Measurements from ENCODE around the gene ZNHIT6. TPM values are rescaled to one million over a fixed set of nuclear protein-coding genes. Genes with fewer than 3 reads are reported as not detected.

The ZNHIT6 gene
- total and polyA plus RNA-seq, 12 donors = 4.5 to 21.1 (median 9.8) TPM

DNA sequence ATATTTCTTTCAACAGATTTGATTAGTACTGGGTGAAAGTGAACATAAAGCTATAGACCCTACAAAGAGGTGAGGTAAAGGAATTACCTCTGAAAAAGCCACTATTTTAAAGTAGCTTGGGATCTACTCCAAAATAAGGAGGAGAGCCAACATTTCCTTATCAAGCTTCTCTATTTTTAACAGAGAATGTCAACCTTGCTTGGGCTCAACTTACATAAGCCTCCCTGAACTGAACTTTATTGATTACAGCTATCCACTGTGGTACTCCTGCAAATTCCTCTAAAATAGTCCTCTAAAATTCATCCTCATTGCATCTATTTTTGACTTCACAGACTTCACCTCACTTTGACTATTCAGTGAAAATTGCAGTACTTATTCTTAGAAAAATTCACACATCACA lies 10.3 kb downstream of the ZNHIT6 start:
- no peak overlapping the region for H3K27ac ChIP-seq
- H3K4me1 ChIP-seq (replicated peaks in 1 of 2) = peaks cover 0 to 10% of the 10 kb centered on the region in 2 donors
- DNase-seq = no peak
- peaks cover 0 to 18% of the 10 kb centered on the region in 2 donors for H3K36me3 ChIP-seq (replicated peaks in 1 of 2)
- intact Hi-C loops (cut with DNase I) = no loop called here
- no peaks in the 10 kb centered on the region for H3K9me3 ChIP-seq (replicated peaks in 1 of 3)
- no peak for TF ChIP-seq POLR2A (IDR thresholded peaks at IDR 0.05)
- no peak overlapping the region for H3K4me3 ChIP-seq
- H3K27me3 ChIP-seq = no peaks in the 10 kb centered on the region

DNA sequence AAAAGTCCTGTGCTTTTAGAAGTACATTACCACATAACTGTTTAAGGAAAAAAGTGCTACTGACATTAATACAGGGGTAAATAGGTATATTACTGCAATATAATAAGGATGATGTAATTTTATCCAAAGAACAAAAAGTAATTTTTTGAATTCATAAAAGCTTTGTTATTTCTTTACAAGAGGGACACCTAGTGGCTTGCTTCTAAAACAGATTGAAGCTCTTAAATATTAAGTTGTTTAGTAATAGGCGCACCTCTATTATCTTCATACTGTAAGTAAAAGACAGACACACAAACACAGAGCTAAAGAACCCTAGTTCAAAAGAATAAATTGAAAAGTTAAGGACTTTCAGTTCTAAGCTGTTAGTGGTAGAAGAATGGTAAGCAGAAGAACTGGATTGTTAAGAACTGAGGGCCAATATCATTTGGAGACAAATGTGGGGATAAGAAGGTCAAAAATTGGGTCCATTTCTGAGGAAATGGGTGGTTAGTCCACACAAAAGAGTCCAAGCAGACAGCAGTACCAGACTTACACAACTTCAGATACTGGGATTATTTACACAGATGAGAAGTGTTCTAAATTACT lies 15.4 kb downstream of the ZNHIT6 start:
- intact Hi-C loops (cut with DNase I) = loop anchor here (5.0 kb wide), 1 partner anchor 386 kb away; no protein-coding TSS in a partner anchor
- WGBS, 4 donors = 37 to 60% (median 50%) methylated on average over 1 of the region's 1 CpG

DNA sequence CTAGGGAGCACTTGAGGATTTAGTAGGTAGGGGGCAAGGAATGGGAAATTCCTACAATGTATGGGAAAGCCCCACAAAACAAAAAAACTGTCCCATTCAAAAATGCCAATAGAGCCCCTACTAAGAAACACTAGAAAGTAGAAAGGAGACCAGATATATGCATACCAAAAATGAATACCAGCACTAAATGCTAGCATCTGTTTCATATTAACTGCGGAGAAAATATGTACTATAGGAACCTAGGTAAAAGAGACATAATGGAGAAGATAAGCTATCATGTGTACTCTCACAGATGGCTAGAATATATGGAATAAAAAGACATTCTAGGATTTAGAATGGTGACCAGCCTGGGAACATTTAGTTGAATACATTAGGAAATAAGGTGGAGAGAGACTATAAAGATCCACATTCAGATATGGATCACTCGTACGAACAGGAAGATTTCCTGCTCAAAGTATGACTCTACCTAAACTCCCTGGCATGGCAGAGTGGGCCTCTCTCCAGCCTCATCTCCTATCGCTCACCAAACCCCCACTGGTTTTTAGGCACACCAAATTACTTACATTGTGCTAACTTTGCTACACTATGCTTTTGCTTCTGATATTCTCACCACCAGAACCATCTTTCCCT lies 18.3 kb downstream of the ZNHIT6 start:
- H3K27ac ChIP-seq = no peak overlapping the region
- H3K4me3 ChIP-seq = no peak overlapping the region
- H3K36me3 ChIP-seq (replicated peaks in 1 of 2) = no peaks in the 10 kb centered on the region
- no peaks in the 10 kb centered on the region for H3K9me3 ChIP-seq (replicated peaks in 1 of 3)
- intact Hi-C loops (cut with DNase I) = loop anchor here (5.0 kb wide), 1 partner anchor 383 kb away; no protein-coding TSS in a partner anchor
- no peak for DNase-seq
- TF ChIP-seq POLR2A (IDR thresholded peaks at IDR 0.05) = no peak
- TF ChIP-seq, protein P1, sequence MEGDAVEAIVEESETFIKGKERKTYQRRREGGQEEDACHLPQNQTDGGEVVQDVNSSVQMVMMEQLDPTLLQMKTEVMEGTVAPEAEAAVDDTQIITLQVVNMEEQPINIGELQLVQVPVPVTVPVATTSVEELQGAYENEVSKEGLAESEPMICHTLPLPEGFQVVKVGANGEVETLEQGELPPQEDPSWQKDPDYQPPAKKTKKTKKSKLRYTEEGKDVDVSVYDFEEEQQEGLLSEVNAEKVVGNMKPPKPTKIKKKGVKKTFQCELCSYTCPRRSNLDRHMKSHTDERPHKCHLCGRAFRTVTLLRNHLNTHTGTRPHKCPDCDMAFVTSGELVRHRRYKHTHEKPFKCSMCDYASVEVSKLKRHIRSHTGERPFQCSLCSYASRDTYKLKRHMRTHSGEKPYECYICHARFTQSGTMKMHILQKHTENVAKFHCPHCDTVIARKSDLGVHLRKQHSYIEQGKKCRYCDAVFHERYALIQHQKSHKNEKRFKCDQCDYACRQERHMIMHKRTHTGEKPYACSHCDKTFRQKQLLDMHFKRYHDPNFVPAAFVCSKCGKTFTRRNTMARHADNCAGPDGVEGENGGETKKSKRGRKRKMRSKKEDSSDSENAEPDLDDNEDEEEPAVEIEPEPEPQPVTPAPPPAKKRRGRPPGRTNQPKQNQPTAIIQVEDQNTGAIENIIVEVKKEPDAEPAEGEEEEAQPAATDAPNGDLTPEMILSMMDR (IDR thresholded peaks at IDR 0.05) = no peak
- WGBS, 4 donors = 93 to 96% (median 94%) methylated on average over 4 of the region's 4 CpGs
- no peaks in the 10 kb centered on the region for H3K27me3 ChIP-seq
- H3K4me1 ChIP-seq (replicated peaks in 1 of 2) = no peaks in the 10 kb centered on the region

More for the DNA sequence above, 15.4 kb downstream of the ZNHIT6 start:
- Histone ChIP-seq H3K27ac (no peak overlapping the region), H3K27me3 (no peaks in the 10 kb centered on the region), H3K9me3 (replicated peaks in 1 of 3) (no peaks in the 10 kb centered on the region), H3K4me3 (no peak overlapping the region), H3K36me3 (replicated peaks in 1 of 2) (no peaks in the 10 kb centered on the region), H3K4me1 (replicated peaks in 1 of 2) (peaks cover 0 to 1% of the 10 kb centered on the region in 2 donors)
- no peak for DNase-seq
- TF ChIP-seq, protein P1 (IDR thresholded peaks at IDR 0.05) = peak; percentile 13 to 64 (median 48)
- no peak for TF ChIP-seq POLR2A (IDR thresholded peaks at IDR 0.05)

DNA sequence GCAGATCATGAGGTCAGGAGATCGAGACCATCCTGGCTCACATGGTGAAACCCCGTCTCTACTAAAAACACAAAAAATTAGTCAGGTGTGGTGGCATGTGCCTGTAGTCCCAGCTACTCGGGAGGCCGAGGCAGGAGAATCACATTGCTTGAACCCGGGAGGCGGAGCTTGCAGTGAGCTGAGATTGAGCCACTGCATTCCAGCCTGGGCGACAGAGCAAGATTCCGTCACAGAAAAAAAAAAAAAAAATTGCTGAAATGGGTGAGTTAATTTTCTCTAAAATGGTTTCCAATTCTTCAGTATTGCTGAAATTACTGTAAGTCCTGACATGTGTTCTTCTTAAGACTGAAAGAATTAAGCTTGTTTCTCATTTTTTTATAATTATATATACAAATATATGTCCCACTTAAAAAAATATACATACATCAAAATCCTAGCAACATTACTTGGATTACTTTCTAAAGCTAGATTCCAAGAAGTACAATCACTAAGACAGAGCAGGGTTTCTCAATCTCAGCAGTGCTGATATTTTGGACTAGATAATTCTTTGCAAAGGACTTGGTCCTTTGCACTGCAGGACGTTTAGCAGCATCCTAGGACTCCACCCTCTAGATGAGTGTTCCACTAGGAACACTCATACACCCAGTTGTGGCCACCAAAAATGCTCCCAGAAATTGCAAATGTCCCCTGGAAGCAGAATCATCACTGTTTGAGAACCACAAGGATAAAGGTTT lies 24.8 kb downstream of the ZNHIT6 start:
- H3K4me3 ChIP-seq = no peak overlapping the region
- H3K27me3 ChIP-seq = no peaks in the 10 kb centered on the region
- no peak for TF ChIP-seq POLR2A (IDR thresholded peaks at IDR 0.05)
- TF ChIP-seq, protein P1 (IDR thresholded peaks at IDR 0.05) = no peak
- H3K9me3 ChIP-seq (replicated peaks in 1 of 3) = no peaks in the 10 kb centered on the region
- intact Hi-C loops (cut with DNase I) = no loop called here
- H3K4me1 ChIP-seq (replicated peaks in 1 of 2) = peaks cover 0 to 6% of the 10 kb centered on the region in 2 donors
- no peak for DNase-seq
- WGBS, 4 donors = 93 to 97% (median 94%) methylated on average over 7 to 9 of the region's 9 CpGs
- no peaks in the 10 kb centered on the region for H3K36me3 ChIP-seq (replicated peaks in 1 of 2)
- no peak overlapping the region for H3K27ac ChIP-seq
